Nephron progenitor cell (in vitro differentiated cells): ENCODE measurements around the gene FAM174B.

Experiments used
- DNase-seq: peaks from one replicate; pipeline ENCODE4 v3.0.0; 2021
- H3K27ac Mint-ChIP-seq: 2 replicates; pipeline ENCODE4 v1.8.0; 2021; ENCODE audit warnings: mild to moderate bottlenecking, moderate library complexity, mixed read lengths
- H3K27me3 Mint-ChIP-seq: 2 replicates; pipeline ENCODE4 v1.8.0; 2021; ENCODE audit warnings: mild to moderate bottlenecking, low read depth, mixed read lengths; ENCODE audit not compliant: poor library complexity
- H3K36me3 Mint-ChIP-seq: 2 replicates; pipeline ENCODE4 v1.8.0; 2021; ENCODE audit warnings: low read depth, mixed read lengths
- H3K4me1 Mint-ChIP-seq: 2 replicates; pipeline ENCODE4 v1.8.0; 2021; ENCODE audit warnings: mixed read lengths
- H3K4me3 Mint-ChIP-seq: 2 replicates; pipeline ENCODE4 v1.8.0; 2021; ENCODE audit warnings: mild to moderate bottlenecking, moderate library complexity, mixed read lengths
- H3K9me3 Mint-ChIP-seq: 2 replicates; pipeline ENCODE4 v1.8.0; 2021; ENCODE audit warnings: mild to moderate bottlenecking, moderate library complexity, mixed read lengths
- CTCF ChIP-seq: fragments of 200-600 bp; sonication (generic); IDR thresholded peaks from 2 replicates; pipeline ENCODE4 v1.5.0; 2021; ENCODE audit warnings: antibody characterized with exemption

Gene FAM174B

GRCh38 chr15:92668620-92669019, 13.0 kb upstream of the FAM174B start:
- peaks cover 94% of the 10 kb centered on the region for H3K4me1 Mint-ChIP-seq

GRCh38 chr15:92667970-92668485, 12.5 kb upstream of the FAM174B start:
- Mint-ChIP-seq H3K4me1 (peaks cover 94% of the 10 kb centered on the region), H3K4me3 (peak overlapping the region; percentile 73), H3K27ac (peak overlapping the region; percentile 98), H3K27me3 (peaks cover 2% of the 10 kb centered on the region), H3K36me3 (no peaks in the 10 kb centered on the region), H3K9me3 (no peaks in the 10 kb centered on the region)
- no peak for DNase-seq
- TF ChIP-seq CTCF = no peak

More at GRCh38 chr15:92668620-92669019, 13.0 kb upstream of the FAM174B start:
- no peak for TF ChIP-seq CTCF
- Mint-ChIP-seq H3K27ac (peak overlapping the region; percentile 97), H3K9me3 (no peaks in the 10 kb centered on the region), H3K36me3 (no peaks in the 10 kb centered on the region), H3K4me3 (peak overlapping the region; percentile 66), H3K27me3 (no peaks in the 10 kb centered on the region)
- no peak for DNase-seq

GRCh38 chr15:92667287-92667904, 11.8 kb upstream of the FAM174B start:
- no peak for TF ChIP-seq CTCF
- no peaks in the 10 kb centered on the region for H3K36me3 Mint-ChIP-seq
- peaks cover 4% of the 10 kb centered on the region for H3K27me3 Mint-ChIP-seq
- H3K4me3 Mint-ChIP-seq = peak overlapping the region; percentile 73
- H3K27ac Mint-ChIP-seq = peak overlapping the region; percentile 98
- no peaks in the 10 kb centered on the region for H3K9me3 Mint-ChIP-seq
- peaks cover 91% of the 10 kb centered on the region for H3K4me1 Mint-ChIP-seq
- peak; percentile 19 for DNase-seq

- TF ChIP-seq CTCF = no peak
- peak overlapping the region; percentile 98 for H3K27ac Mint-ChIP-seq
- no peaks in the 10 kb centered on the region for H3K36me3 Mint-ChIP-seq
- H3K27me3 Mint-ChIP-seq = peaks cover 4% of the 10 kb centered on the region
- H3K9me3 Mint-ChIP-seq = no peaks in the 10 kb centered on the region
- no peak for DNase-seq
- peak overlapping the region; percentile 73 for H3K4me3 Mint-ChIP-seq
- H3K4me1 Mint-ChIP-seq = peaks cover 85% of the 10 kb centered on the region
Observed at GRCh38 chr15:92666780-92667179, 11.2 kb upstream of the FAM174B start.

- no peaks in the 10 kb centered on the region for H3K9me3 Mint-ChIP-seq
- TF ChIP-seq CTCF = no peak
- DNase-seq = no peak
- peaks cover 72% of the 10 kb centered on the region for H3K4me1 Mint-ChIP-seq
- no peak overlapping the region for H3K4me3 Mint-ChIP-seq
- peak overlapping the region; percentile 36 for H3K27ac Mint-ChIP-seq
- no peaks in the 10 kb centered on the region for H3K36me3 Mint-ChIP-seq
- H3K27me3 Mint-ChIP-seq = peaks cover 7% of the 10 kb centered on the region
Observed at GRCh38 chr15:92665100-92665555, 9.6 kb upstream of the FAM174B start.
